Astrocyte (in vitro differentiated cells and primary cell): ENCODE data around the gene STX12.

Experiments
- CTCF ChIP-seq: IDR thresholded peaks from 2 replicates; pipeline ENCODE4 v1.5.1; 2011; ENCODE audit warnings: low read depth, mild to moderate bottlenecking, inconsistent platforms, low read length, moderate library complexity; ENCODE audit not compliant: insufficient read depth
- EZH2 ChIP-seq: IDR thresholded peaks from 2 replicates; pipeline ENCODE4 v1.6.1; 2012; ENCODE audit warnings: mild to moderate bottlenecking, low read length, inconsistent platforms; ENCODE audit not compliant: insufficient read depth

GRCh38 chr1:27779122-27779521 lies 6.1 kb downstream of the STX12 start:
- TF ChIP-seq CTCF (no peak), EZH2 (no peak)
